GM18858 (cell line): Measurements from ENCODE around the gene TRIM10.

Source experiments
- ATAC-seq: cut with Tn5 transposase; IDR thresholded peaks from one replicate; pipeline ENCODE4 v1.9.1; 2021; ENCODE audit not compliant: unreplicated experiment

The TRIM10 gene

DNA sequence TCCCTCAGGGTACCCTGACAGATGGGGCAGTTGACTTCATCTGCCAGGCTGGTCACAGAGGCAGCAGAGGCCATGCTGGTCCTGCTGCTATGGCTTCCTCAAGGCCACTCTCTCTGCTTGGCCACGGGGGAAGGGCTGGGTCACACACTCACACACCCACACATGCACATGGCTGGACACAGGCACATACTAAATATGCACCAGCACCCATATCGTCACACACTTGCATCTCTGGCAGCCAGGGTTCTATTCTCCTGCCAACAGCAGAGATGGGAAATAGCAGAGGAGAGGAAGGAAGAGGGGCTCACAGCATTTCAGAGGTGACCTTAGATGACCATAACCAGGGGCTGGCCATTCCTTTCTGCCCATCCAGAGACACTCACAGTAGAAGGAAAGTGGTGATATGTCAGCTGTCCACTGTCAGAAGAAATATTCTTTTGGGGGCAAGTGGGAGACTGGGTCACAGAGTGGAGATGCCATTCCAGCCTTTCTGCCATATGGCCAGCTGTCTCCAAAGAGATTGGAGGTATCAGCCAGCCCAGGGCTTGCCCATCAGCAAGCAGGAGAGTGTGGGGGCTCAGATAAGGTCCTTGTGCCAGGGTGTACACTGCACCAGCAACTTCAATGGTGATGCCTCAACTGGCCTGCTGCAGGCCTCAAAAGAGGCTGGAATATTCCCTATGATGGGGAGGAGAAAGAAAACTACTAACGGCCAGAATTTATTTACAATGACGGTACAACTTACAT lies at the start of gene TRIM10:
Gene TRIM10, minus strand, starts transcription at position 427 of the 747 bp plus-strand sequence. Its CDS starts 353 bp downstream, at position 74.
- no peak for ATAC-seq

DNA sequence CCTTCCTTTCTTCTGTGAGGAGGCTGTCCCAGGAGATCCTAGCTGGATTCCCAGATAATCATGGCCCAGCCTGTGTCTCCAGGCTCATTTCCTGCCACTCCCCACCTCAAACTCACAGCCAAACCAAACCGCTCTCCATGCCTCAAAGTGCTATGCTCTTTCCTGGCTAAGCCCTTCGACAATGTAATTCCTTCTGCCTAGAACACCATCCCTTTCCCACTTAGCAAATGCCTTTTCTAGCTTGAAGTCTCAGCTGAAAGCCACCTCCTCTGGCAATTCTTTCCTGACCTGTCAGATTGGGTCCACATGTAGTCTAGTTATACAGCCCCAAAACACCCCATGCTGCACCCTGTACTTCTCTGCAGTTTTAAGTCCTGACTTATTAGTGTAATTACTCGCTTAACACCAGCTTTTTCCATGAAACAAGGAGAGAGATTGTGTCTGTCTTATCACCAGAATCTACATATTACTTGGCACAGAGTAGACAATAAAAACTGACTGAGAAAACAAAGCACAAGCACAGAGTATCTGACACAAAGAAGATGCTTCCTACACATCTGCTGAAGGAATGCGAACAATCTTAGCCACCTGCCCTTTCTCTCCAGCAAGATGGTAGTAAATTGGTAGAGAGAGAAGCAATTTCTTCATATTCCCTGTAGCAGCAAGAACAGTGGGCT lies 46.7 kb upstream of the TRIM10 start:
- ATAC-seq: no peak

- ATAC-seq: no peak
Observed at GRCh38 chr6:30206799-30207618, 46.0 kb upstream of the TRIM10 start.

- no peak for ATAC-seq
Observed at GRCh38 chr6:30206152-30206551, 45.1 kb upstream of the TRIM10 start.

GRCh38 chr6:30204116-30204515 lies 43.1 kb upstream of the TRIM10 start:
- ATAC-seq: no peak

GRCh38 chr6:30202366-30202765 lies 41.4 kb upstream of the TRIM10 start:
- no peak for ATAC-seq

DNA sequence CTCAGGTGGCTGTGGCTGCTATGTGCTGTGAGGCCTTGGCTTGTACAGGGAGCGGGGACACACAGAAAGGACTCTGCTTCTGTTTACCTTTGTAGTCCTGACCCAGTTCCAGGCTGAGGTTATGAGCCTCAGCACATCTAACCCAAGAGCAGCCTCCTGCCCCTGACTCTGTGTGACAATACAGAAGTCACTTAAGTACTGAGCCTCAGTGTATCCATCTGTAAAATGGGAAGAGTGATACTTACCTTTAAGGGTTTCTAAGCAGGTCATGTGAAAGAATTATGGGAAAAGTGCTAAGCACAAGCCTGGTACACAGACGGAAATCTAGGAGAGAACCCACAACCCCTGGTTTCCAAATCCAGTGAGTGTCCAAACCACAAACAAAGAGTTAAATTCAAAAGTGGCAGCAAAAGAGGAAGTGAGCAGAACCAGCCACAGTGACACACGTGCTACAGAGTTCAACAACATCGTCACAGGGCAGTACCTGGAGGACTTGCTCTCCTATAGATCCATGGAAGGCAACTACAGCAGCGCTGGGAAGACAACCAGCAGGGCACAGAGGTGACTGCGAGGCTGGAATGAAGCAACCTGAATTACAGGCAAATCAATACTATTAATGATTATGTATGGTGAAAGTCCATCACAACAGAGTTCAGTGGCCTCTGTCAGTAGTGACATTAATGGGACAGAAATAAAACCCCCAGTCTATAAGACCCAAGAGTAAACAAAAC lies 39.7 kb upstream of the TRIM10 start:
- no peak for ATAC-seq

GRCh38 chr6:30198166-30199084 lies 37.4 kb upstream of the TRIM10 start:
- no peak for ATAC-seq

DNA sequence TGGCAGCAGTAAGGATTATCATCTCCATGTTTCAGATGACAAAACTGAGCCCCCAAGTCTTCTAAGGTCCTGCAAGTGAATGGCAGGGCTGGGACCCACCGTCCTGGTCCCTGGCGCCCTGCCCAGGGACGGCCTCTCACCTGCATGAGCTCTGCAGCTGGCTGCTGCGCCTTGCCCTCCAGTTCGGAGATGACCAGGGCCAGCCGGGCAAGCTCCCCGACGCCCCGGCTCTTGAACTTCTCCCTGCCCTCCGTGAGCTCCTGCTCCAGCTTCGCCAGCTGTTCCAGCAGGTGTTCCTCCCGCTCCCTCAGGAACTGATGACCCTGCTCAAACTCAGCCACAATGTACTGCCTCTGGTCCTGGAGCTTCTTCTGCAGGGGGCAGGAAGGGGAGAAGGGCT lies 35.4 kb upstream of the TRIM10 start:
- ATAC-seq: no peak

DNA sequence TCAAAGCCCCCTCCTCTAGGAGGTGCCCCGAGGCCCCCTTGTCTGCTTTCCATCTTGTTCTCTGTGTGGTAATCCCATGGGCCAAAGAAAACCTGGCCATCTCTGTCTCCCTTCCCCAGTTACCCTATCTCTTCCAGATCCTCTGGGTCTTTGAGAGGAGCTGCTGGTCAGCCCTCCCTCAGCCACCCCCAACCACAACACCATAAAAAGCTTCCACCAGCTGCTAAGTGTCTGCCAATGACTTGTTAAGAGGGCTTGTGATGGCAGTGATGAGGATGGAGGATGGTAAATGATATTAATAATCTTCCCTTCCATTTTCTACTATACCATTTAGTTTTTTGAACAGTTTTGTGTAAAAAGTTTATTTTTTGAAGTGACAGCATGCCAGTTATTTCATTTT lies 34.9 kb upstream of the TRIM10 start:
- ATAC-seq: no peak

DNA sequence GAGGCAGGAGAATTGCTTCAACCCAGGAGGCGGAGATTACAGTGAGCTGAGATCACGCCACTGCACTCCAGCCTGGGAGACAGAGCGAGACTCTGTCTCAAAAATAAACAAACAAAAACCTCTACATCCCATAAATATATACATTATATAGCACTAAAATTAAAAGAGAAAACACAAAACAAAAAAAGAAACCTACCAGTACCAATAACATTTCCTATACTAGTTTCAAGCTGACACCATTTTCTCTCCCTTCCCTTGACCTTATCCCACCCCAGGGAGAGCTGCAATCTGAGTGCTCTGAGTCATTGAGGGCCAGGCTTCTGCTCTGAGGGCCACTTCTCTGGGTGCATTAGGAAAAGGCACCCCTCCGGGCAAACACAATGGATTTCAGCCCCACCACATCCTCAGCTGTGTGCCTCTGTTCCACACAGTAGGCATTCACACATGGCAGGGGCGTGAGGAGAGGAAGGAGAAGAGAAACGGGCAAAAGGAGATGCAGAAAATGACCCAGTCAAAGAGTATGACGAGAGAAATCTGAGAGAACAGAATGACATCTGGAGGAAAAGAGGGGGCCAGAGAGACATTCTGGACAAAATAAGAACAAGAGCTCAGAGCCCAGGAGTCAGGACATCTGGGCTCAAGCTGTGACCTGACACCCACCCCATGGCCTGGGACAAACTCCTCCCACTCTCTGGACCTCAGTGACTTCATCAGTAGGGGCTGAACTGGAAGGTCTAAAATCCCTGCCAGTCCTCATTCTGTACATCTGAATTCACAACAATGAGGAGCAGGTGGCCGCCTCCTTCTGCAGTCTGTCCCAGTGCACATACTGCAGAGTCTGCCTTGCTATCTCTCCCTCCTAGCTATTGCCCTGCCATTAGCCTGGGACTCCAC lies 34.0 kb upstream of the TRIM10 start:
- ATAC-seq: no peak

DNA sequence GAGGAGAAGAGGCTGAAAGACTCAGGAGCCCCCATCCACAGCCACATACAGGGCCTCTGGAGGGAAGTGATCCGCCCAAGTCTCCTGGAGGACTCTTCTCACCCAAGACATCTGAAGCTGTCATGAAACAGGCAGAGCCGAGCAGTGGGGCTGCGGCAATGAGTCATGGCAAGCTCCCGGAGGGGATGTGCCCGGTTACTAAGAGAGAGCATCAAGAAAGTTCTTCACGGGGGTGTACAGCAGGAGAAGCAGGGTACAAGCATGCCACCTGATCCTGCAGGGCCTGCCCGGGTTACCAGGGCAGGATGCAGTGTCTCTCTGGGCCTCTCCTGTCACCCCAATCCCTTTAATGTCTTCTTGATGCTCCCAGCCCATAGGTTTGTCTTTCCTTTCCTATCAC lies 31.1 kb upstream of the TRIM10 start:
- no peak for ATAC-seq

- ATAC-seq: no peak
Observed at GRCh38 chr6:30188541-30188940, 27.5 kb upstream of the TRIM10 start.

DNA sequence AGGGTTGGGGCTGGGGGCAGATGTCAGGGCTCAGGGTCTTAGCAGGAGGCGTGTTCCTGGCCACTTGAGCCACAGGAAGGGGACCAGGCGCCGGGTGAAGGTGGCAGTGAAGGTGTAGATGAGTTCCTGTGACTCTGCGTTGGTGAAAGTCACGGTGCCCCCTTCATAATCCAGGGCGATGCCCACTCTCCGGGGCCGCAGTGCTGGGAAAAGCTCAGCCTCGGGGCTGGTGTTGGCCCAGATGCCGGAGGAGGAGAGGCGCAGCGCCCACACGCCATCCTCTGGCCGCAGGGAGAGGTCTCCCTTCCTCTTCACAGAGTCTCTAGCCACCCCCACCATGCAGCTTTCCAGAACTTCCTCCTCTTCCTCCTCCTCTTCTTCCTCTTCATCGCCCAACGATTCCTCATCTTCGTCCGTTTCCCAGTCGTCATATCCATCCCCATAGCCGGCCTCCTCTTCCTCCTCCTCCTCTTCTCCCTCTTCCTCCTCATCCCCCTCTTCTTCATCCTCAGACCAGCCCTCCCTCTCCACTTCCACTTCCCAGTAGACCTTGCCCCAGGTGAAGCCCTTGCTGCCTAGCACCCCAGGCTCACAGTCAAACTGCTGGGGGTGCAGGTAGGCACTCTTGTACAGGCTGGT lies 25.0 kb upstream of the TRIM10 start:
- no peak for ATAC-seq

GRCh38 chr6:30184417-30185031 lies 23.5 kb upstream of the TRIM10 start:
- no peak for ATAC-seq

DNA sequence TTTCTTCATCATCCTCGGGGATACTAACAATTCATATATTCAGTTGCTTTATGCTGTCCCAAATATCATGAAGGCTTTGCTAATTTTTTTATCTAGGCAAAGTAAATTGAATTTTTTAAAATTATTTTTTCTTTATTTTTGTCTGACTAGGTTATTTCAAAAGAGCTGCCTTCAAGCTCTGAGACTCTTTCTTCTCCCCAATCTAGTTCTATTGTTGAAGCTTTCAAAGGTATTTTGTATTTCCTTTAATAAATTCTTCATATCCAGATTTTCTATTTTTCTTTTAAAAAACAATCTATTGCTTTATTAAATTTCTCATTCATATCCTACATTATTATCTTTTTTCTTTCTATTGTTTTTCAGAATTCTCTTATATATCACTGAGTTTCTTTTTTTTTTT lies 19.1 kb upstream of the TRIM10 start:
- no peak for ATAC-seq

DNA sequence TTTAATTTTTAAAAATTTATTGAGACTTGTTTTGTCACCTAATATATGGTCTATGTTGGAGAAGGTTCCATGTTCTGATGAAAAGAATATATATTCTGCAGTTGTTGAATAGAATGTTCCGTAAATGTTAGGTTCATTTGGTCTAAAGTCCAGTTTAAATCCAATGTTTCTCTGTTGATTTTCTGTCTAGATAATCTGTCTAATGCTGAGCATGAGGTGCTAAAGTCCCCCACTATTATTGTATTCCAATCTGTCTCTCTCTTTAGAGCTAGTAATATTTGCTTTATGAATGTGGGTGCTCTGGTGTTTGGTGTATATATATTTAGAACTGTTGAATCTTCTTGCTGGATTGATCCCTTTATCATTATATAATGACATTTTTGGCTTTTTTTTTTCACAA lies 17.8 kb upstream of the TRIM10 start:
- no peak for ATAC-seq

DNA sequence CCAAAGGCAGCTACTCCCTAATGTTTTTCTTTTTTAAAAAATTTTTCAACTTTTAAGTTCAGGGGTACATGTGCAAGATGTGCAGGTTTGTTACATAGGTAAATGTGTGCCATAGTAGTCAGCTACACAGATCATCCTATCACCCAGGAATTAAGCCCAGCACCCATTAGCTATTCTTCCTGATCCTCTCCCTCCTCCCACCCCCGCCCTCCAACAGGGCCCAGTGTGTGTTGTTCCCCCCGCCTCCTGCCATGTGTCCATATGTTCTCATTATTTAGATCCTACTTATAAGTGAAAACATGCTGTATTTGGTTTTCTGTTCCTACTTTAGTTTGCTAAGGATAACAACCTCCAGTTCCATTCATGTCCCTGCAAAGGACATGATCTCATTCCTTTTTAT lies 14.8 kb upstream of the TRIM10 start:
- ATAC-seq: no peak
